HG02852 (cell line): ENCODE measurements around the gene DLG2.

Experiments used
- ATAC-seq: cut with Tn5 transposase; IDR thresholded peaks from one replicate; pipeline ENCODE4 v1.9.1; 2021; ENCODE audit warnings: mild to moderate bottlenecking, moderate library complexity; ENCODE audit not compliant: unreplicated experiment

The DLG2 gene

GRCh38 chr11:84194696-84195095 is 1432.4 kb downstream of the DLG2 start:
- no peak for ATAC-seq

GRCh38 chr11:84193706-84194105 is 1433.4 kb downstream of the DLG2 start:
- ATAC-seq: no peak

- no peak for ATAC-seq
Measured at GRCh38 chr11:84188521-84188920, 1438.6 kb downstream of the DLG2 start.

GRCh38 chr11:84173078-84173477 is 1454.1 kb downstream of the DLG2 start:
- ATAC-seq: no peak

- ATAC-seq: no peak
Measured at GRCh38 chr11:84165139-84165538, 1462.0 kb downstream of the DLG2 start.

- ATAC-seq: no peak
Measured at GRCh38 chr11:84164728-84165127, 1462.4 kb downstream of the DLG2 start.

- ATAC-seq: no peak
Measured at GRCh38 chr11:84163116-84163515, 1464.0 kb downstream of the DLG2 start.

- ATAC-seq: no peak
Measured at GRCh38 chr11:84157639-84158038, 1469.5 kb downstream of the DLG2 start.

GRCh38 chr11:84146826-84147225 is 1480.3 kb downstream of the DLG2 start:
- no peak for ATAC-seq

- ATAC-seq: no peak
Measured at GRCh38 chr11:84145616-84146185, 1481.4 kb downstream of the DLG2 start.

GRCh38 chr11:84144531-84144930 is 1482.6 kb downstream of the DLG2 start:
- ATAC-seq: no peak

- no peak for ATAC-seq
Measured at GRCh38 chr11:84142411-84142810, 1484.7 kb downstream of the DLG2 start.

GRCh38 chr11:84140386-84141169 is 1486.6 kb downstream of the DLG2 start:
- no peak for ATAC-seq

- no peak for ATAC-seq
Measured at GRCh38 chr11:84137960-84138359, 1489.2 kb downstream of the DLG2 start.

- ATAC-seq: no peak
Measured at GRCh38 chr11:84137505-84137904, 1489.6 kb downstream of the DLG2 start.

- no peak for ATAC-seq
Measured at GRCh38 chr11:84136926-84137325, 1490.2 kb downstream of the DLG2 start.

- ATAC-seq: peak; percentile 54
Measured at GRCh38 chr11:84130646-84131427, 1496.3 kb downstream of the DLG2 start.

GRCh38 chr11:84129961-84130576 is 1497.1 kb downstream of the DLG2 start:
- ATAC-seq: no peak

GRCh38 chr11:84128840-84129239 is 1498.3 kb downstream of the DLG2 start:
- no peak for ATAC-seq

- no peak for ATAC-seq
Measured at GRCh38 chr11:84117394-84117793, 1509.8 kb downstream of the DLG2 start.

GRCh38 chr11:84106541-84106940 is 1520.6 kb downstream of the DLG2 start:
- ATAC-seq: no peak
